Fibroblast of lung (primary cell): ENCODE results near the gene LIN37.

Experiments used
- EZH2 ChIP-seq: IDR thresholded peaks from 2 replicates; pipeline ENCODE4 v1.5.1; 2012; ENCODE audit warnings: low read length, control low read depth, mild to moderate bottlenecking; ENCODE audit errors: missing control alignments
- TF ChIP-seq, protein P1 (sequence below), 2 donors: IDR thresholded peaks in 1 of 2; conservative IDR thresholded peaks in 1 of 2; 1 replicate in 1 of 2; 2 replicates in 1 of 2; pipeline ENCODE4 v1.5.1; 2011 to 2012; ENCODE audit warnings: low read length in 2 of 2, control low read depth in 1 of 2, inconsistent platforms in 1 of 2, low read depth in 1 of 2, mild to moderate bottlenecking in 1 of 2

DNA sequence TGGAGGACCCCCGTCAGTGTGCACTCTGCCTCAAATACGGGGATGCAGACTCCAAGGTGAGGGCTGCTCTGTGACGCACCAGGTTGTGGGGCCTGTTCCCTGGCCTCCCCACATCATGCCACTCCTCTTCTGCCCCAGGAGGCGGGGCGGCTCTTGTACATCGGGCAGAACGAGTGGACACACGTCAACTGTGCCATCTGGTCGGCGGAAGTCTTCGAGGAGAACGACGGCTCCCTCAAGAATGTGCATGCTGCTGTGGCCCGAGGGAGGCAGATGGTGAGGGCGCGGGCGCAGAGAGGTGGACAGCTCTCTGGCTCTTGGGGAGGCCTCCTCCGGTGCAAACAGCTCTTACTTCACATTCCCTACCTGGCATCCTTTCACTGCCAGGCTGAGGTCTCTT is 19.4 kb upstream of the LIN37 start:
- TF ChIP-seq, protein P1, sequence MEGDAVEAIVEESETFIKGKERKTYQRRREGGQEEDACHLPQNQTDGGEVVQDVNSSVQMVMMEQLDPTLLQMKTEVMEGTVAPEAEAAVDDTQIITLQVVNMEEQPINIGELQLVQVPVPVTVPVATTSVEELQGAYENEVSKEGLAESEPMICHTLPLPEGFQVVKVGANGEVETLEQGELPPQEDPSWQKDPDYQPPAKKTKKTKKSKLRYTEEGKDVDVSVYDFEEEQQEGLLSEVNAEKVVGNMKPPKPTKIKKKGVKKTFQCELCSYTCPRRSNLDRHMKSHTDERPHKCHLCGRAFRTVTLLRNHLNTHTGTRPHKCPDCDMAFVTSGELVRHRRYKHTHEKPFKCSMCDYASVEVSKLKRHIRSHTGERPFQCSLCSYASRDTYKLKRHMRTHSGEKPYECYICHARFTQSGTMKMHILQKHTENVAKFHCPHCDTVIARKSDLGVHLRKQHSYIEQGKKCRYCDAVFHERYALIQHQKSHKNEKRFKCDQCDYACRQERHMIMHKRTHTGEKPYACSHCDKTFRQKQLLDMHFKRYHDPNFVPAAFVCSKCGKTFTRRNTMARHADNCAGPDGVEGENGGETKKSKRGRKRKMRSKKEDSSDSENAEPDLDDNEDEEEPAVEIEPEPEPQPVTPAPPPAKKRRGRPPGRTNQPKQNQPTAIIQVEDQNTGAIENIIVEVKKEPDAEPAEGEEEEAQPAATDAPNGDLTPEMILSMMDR (conservative IDR thresholded peaks at IDR 0.05 in 1 of 2, IDR thresholded peaks at IDR 0.05 in 1 of 2; ENCODE audit: low read depth in 1 of 2, low read length in 2 of 2): no peak
- no peak for TF ChIP-seq EZH2
